DMS 273 treated with DMSO at 0.1 percent for 48 hours (cell line): ENCODE measurements around the gene WDFY1.
"Not testable (repeated sequence)": the region's sequence is repeated elsewhere in the genome, so short reads cannot be mapped to it uniquely, and the experiment has no call there.

ENCODE experiments used
- DNase-seq: peaks from one replicate; lab custom pipeline; 2025; lab: John Stamatoyannopoulos, UW

The WDFY1 gene

GRCh38 chr2:223957092-223957851, 12.1 kb upstream of the WDFY1 start, which contains the start of gene MRPL44:
MRPL44 (plus strand) TSS chr2:223957463; CDS start chr2:223957473, 10 bp downstream.
- peak; percentile 77 for DNase-seq

- no peak for DNase-seq
Measured at GRCh38 chr2:223956300-223956699, 11.2 kb upstream of the WDFY1 start.

DNA sequence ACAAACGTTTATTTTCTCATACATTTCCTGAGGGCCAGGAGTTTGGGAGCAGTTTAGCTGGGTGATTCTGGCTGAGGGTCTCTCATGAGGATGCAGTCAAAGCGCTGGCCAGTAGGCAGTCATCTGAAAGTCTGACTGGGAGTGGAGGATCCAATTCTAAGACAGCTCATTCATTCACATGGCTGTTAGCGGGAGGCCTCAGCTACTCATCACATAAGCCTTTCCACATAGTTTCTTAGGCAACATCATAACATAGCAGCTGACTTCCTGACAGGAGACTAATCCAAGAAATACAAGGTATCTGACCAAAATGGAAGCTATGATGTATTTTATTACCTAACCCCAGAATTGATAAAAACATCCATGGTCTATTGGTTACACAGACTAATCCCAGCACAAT, 9.3 kb upstream of the WDFY1 start:
- no peak for DNase-seq

GRCh38 chr2:223952280-223952968, 7.3 kb upstream of the WDFY1 start:
- DNase-seq = peak; percentile 53

- no peak for DNase-seq
Measured at GRCh38 chr2:223950448-223951347, 5.6 kb upstream of the WDFY1 start.

- peak; percentile 20 for DNase-seq
Measured at GRCh38 chr2:223949241-223949840, 4.2 kb upstream of the WDFY1 start.

GRCh38 chr2:223947711-223948205, 2.6 kb upstream of the WDFY1 start:
- no peak for DNase-seq

DNA sequence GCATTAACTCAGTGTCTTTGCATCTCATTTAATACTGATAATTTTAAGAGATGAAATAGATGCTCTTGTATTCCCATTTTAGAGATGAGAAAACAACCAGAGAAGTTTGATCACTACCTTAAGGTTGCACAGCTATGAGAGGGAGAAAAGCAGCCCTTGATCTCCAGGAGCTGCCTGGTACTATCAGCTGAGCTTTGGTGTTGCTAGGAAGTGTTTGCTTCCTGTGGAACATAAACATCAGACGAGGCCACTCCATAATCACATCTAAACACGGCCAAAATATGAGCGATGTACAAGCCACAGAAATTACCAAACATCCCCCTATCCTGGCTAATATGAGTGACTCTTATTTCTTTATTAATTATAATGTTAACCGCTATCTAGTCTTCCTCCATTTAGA, 620 bp upstream of the WDFY1 start:
- no peak for DNase-seq

GRCh38 chr2:223944166-223944702, 901 bp downstream of the WDFY1 start:
- no peak for DNase-seq

- DNase-seq = no peak
Measured at GRCh38 chr2:223943561-223944008, 1.6 kb downstream of the WDFY1 start.

GRCh38 chr2:223943135-223943534, 2.0 kb downstream of the WDFY1 start:
- DNase-seq = no peak

GRCh38 chr2:223941579-223942277, 3.4 kb downstream of the WDFY1 start:
- DNase-seq = no peak

- DNase-seq = not testable (repeated sequence)
Measured at GRCh38 chr2:223939438-223939837, 5.7 kb downstream of the WDFY1 start.

DNA sequence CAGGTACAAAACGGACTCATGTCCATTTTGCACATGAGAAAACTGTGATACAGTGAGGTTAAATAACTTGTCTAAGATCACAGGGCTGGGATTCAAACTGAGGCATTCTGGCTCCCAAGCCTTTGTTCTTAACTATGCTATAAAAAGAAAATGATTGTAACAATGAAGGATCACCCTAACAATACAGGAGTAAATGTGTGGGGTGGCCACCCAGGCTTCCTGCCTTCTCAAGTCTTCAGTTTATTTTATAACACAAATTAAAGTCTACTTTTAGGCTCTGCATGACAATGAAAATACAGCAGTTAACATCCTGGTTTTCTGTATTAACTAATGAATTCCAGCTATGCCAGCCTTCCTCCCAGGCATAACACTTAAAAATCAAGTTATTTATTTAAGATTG, 7.6 kb downstream of the WDFY1 start:
- no peak for DNase-seq

- no peak for DNase-seq
Measured at GRCh38 chr2:223936862-223937326, 8.2 kb downstream of the WDFY1 start.

DNA sequence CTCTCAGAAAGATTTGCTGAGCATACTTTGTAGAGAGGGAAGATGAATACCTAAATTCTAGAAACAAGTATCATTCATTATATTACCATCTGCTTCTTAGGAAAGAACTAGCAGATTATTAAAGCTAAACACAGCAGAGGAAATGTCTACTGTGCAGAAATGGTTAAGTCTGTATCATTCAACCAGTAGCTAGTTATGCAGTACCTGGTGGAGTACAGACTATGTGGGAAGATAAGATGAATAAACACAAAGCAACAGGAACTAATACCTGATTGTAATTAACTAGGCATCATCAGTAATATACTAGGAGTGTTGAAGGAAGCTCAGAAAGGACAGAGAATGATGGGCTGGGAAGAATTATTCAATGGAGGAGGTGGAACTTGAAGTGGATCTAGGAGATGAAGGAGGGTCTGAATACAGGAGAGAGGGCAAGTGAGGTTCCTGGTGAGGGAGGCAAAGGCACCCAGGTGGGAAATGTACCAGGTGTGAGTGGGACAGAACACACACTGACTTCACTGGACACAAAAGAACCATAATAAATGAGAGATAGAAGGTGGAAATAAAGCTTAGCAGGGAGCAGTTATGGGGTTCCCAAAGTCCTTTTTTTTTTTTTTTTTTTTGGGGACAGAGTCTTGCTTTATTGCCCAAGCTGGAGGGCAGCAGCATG, 9.5 kb downstream of the WDFY1 start:
- DNase-seq = no peak

DNA sequence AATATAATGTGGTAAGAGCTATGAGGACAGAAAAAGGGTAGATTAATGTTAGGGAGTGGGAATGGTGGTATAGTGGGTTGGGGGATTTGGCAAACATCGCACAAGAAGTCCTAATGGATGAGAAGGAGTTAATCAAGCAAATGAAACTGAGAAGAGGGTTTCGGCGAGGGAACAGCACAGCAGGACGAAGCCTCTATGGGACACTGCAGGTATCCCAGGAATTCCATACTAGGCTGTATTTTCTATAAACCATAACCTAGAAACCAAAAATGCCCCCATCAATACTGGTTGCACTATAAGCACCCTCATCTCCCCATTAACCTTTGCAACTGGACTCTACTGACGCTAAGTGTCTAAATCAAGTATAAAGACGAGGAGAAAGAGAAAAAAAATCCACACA, 10.3 kb downstream of the WDFY1 start:
- DNase-seq = no peak

GRCh38 chr2:223932816-223933800, 12.0 kb downstream of the WDFY1 start:
- no peak for DNase-seq
